ENCODE data around the gene TINAGL1. TPM values are rescaled to one million over a fixed set of nuclear protein-coding genes. Genes with fewer than 3 reads are reported as not detected.

Gene TINAGL1, protein sequence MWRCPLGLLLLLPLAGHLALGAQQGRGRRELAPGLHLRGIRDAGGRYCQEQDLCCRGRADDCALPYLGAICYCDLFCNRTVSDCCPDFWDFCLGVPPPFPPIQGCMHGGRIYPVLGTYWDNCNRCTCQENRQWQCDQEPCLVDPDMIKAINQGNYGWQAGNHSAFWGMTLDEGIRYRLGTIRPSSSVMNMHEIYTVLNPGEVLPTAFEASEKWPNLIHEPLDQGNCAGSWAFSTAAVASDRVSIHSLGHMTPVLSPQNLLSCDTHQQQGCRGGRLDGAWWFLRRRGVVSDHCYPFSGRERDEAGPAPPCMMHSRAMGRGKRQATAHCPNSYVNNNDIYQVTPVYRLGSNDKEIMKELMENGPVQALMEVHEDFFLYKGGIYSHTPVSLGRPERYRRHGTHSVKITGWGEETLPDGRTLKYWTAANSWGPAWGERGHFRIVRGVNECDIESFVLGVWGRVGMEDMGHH
- 4.5 TPM for total RNA-seq (ENCODE audit: unreplicated experiment)
- long read RNA-seq, partial matches to known transcripts, result 1 of 2 reads
- long read RNA-seq, other reads (novel, unspliced or antisense), result 1 of 2 reads

DNA sequence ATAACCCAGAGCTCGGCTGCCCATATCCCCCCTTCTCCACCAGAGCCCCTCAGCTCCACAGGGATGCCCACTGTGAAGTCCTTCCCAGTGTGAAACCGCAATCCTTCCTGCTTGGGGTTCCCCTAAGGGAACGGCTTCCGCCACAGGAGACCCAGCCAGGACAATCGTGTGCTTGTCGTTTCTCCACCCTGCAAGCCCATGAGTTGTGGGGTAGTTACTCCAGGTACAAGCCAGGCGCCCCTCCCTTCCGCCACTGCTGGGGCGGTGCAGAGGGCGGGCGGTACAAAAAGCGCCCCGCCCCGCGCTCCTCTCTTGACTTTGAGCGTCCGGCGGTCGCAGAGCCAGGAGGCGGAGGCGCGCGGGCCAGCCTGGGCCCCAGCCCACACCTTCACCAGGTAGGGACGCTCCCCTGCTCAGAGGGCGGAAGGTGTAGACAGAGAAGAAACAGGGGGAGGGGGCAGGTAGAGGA lies at the start of gene TINAGL1:
Gene TINAGL1 (plus strand): TSS at position 315 of the 469 bp plus-strand sequence. CDS start 634 bp downstream, outside the sequence.
- Mint-ChIP-seq H3K9me3 (ENCODE audit: unreplicated experiment) (no peaks in the 10 kb centered on the region), H3K4me1 (ENCODE audit: unreplicated experiment) (peaks cover 10% of the 10 kb centered on the region), H3K36me3 (ENCODE audit: low read depth, unreplicated experiment) (no peaks in the 10 kb centered on the region), H3K27me3 (ENCODE audit: unreplicated experiment) (peaks cover 10% of the 10 kb centered on the region), H3K27ac (ENCODE audit: unreplicated experiment) (no peak within 1 kb of the TSS), H3K4me3 (ENCODE audit: unreplicated experiment) (no peak within 1 kb of the TSS)
- TF ChIP-seq, protein P1, sequence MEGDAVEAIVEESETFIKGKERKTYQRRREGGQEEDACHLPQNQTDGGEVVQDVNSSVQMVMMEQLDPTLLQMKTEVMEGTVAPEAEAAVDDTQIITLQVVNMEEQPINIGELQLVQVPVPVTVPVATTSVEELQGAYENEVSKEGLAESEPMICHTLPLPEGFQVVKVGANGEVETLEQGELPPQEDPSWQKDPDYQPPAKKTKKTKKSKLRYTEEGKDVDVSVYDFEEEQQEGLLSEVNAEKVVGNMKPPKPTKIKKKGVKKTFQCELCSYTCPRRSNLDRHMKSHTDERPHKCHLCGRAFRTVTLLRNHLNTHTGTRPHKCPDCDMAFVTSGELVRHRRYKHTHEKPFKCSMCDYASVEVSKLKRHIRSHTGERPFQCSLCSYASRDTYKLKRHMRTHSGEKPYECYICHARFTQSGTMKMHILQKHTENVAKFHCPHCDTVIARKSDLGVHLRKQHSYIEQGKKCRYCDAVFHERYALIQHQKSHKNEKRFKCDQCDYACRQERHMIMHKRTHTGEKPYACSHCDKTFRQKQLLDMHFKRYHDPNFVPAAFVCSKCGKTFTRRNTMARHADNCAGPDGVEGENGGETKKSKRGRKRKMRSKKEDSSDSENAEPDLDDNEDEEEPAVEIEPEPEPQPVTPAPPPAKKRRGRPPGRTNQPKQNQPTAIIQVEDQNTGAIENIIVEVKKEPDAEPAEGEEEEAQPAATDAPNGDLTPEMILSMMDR (IDR thresholded peaks at IDR 0.05; ENCODE audit: unreplicated experiment), result no peak
- no peak for DNase-seq (ENCODE audit: low spot score)

DNA sequence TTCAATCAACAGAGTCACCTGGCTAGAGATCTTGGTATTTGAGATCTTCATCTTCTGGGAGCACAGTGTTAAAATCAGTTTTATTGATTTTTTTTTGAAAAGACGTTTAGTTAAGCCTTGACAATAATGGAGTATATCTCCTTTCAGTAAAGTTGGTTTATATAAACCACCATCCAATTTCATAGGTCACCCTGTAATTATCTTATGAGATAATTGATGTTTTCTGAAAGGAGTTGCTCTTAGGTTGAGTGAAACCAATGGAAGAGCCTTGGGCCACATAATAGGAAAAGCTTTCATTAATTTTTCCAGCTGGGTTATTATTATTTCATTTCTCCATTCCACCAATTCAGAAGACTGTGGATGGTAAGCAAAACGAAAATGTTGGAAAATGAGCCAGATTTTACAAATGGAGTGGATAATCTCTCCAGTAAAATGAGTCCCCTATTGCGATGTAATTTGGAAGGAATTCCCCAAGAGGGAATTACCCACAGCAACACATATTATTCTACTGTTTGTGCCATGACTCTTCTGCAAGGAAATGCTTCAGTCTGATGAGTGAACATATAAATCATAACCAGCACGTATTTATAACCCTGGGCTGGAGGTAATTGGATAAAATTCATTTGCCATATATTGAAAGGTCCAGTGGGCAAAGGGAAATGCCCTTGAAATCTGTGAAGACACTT lies 46.2 kb upstream of the TINAGL1 start:
- Mint-ChIP-seq H3K4me1 (ENCODE audit: unreplicated experiment) (no peaks in the 10 kb centered on the region), H3K27me3 (ENCODE audit: unreplicated experiment) (peaks cover 3% of the 10 kb centered on the region), H3K9me3 (ENCODE audit: unreplicated experiment) (no peaks in the 10 kb centered on the region), H3K4me3 (ENCODE audit: unreplicated experiment) (no peak overlapping the region), H3K36me3 (ENCODE audit: low read depth, unreplicated experiment) (no peaks in the 10 kb centered on the region), H3K27ac (ENCODE audit: unreplicated experiment) (no peak overlapping the region)
- TF ChIP-seq, protein P1 (IDR thresholded peaks at IDR 0.05; ENCODE audit: unreplicated experiment), result no peak
- DNase-seq (ENCODE audit: low spot score), result no peak

DNA sequence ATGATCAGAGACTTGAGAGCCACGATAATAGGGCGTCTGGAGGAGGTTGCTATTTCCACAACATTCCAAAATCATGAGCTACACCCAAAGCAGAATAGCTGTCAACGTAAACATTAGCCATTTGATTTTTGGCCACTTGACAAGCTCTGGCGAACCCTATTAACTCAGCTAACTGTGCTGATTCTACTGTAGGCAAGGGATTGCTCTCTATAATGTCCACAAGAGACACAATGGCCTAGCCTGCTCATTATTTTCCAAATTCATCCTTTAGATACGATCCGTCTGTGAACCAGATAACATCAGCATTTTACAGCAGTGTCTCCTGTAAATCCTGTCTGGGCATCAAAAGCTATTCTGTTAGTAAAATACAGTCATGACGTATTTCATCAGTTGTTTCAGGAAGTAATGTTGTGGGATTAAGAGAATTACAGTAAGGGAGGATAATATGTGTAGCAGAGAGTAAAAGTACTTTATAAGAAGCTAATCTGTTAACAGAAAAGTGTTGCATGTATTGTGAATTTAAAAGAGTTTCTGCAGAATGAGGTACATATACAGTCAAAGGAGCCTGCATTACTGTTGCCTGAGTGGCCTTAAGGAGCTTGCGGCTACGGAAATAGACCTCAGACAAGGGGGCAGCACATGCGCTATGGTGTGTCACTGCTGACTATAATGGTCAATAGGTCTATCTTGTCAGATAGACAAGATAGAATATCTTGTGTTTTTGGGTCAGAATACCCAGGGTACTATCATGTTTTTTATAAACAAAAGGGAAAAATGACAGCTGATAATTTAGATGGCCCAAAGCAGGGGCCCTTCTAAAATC lies 44.9 kb upstream of the TINAGL1 start:
- DNase-seq (ENCODE audit: low spot score), result no peak
- Mint-ChIP-seq H3K4me1 (ENCODE audit: unreplicated experiment) (no peaks in the 10 kb centered on the region), H3K27ac (ENCODE audit: unreplicated experiment) (no peak overlapping the region), H3K27me3 (ENCODE audit: unreplicated experiment) (peaks cover 3% of the 10 kb centered on the region), H3K9me3 (ENCODE audit: unreplicated experiment) (no peaks in the 10 kb centered on the region), H3K4me3 (ENCODE audit: unreplicated experiment) (no peak overlapping the region), H3K36me3 (ENCODE audit: low read depth, unreplicated experiment) (no peaks in the 10 kb centered on the region)
- TF ChIP-seq, protein P1 (IDR thresholded peaks at IDR 0.05; ENCODE audit: unreplicated experiment), result no peak

DNA sequence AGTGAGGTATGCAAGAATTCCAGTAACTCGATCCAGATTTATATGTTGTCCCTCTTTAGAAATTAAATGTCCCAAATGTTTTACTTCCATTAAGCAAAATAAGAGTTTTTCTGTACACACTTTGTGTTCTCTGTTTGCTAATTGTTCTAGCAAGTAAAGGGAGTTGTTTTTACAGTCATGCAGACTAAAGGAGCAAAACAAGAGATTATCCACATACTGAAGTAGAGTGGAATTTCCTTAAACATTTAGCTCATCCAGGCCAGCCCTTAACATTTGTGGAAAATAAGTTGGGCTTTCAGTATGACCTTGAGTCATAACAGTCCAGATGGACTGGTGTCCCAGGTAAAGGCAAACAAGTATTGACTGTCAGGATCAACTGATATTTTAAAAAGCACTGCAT lies 44.1 kb upstream of the TINAGL1 start:
- TF ChIP-seq, protein P1 (IDR thresholded peaks at IDR 0.05; ENCODE audit: unreplicated experiment), result no peak
- Mint-ChIP-seq H3K4me3 (ENCODE audit: unreplicated experiment) (no peak overlapping the region), H3K36me3 (ENCODE audit: low read depth, unreplicated experiment) (no peaks in the 10 kb centered on the region), H3K27me3 (ENCODE audit: unreplicated experiment) (peaks cover 3% of the 10 kb centered on the region), H3K9me3 (ENCODE audit: unreplicated experiment) (no peaks in the 10 kb centered on the region), H3K27ac (ENCODE audit: unreplicated experiment) (no peak overlapping the region), H3K4me1 (ENCODE audit: unreplicated experiment) (no peaks in the 10 kb centered on the region)
- no peak for DNase-seq (ENCODE audit: low spot score)
